ENCODE data around the gene UNC119.

UNC119 gene

DNA sequence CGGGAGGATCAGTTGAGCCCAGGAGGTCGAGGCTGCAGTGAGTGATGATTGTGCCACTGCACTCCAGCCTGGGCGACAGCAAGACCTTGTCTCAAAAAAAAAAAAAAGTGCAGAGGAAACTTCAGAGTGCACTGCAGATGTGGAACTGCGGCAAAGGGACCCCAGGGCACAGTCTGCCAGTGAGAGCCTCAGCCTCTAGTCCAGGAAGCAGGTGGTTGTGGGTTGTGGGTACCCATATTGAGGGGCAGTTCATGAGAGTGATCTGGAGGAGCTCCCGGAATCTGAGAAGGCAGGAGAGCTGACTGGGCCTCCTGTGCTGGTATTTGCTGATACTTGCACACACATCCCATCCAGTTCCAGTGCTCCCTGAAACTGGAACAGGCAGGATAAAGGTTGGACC is 33.2 kb downstream of the UNC119 start:
- peak; percentile 58 for DNase-seq

DNA sequence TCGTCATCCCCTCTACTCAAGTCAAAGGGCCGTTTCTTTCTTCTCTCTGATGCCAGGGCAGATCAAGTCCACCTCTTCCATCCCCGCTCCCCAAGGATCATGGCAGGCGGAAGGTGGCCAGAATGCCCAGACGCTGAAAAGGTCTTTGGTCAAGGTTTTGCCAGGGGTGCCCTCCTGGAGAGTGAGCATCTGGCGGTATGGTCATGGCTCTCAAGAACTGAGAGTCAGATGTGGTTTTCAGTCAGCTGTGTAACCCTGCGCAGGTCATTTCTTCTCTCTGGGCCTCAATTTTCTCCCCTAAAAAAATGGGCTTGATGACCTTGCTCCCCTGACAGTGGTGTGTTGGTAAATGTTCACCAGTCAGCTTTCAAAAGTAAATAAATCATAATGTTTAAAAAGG is 33.8 kb downstream of the UNC119 start:
- DNase-seq, result no peak

DNA sequence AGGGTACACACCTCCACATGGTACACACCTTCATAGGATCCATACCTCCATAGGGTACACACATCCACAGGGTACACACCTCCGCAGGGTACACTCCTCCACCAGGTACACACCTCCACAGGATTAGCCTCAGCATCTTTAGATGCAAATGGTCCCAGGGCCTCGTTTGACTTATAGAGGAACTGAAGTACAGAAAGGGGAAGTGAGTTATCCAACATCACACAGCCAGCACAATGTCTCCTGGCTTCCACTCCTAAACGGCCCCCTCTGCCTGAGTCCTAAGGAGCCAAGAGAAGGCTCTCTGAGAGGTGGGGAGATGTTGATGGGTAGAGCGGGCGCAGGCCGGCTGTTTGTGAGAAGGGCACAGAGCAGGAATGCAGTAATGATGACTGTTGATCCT is 34.3 kb downstream of the UNC119 start:
- DNase-seq, result peak; percentile 4

DNA sequence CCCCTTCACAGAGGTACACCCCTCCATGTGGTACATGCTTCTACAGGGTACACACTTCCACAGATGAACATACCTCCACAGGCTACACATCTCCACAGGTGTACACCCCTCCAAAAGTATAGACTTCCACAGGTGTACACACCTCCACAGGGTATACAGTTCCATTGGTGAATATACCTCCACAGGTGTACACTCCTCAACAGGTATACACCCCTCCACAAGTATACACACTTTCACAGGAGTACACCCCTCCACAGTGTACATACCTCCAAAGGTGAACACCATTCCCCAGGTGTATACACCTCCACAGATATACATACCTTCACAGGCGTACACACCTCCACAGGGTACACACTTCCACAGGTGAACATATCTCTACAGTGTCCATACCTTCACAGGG is 36.9 kb downstream of the UNC119 start:
- DNase-seq, result no peak

DNA sequence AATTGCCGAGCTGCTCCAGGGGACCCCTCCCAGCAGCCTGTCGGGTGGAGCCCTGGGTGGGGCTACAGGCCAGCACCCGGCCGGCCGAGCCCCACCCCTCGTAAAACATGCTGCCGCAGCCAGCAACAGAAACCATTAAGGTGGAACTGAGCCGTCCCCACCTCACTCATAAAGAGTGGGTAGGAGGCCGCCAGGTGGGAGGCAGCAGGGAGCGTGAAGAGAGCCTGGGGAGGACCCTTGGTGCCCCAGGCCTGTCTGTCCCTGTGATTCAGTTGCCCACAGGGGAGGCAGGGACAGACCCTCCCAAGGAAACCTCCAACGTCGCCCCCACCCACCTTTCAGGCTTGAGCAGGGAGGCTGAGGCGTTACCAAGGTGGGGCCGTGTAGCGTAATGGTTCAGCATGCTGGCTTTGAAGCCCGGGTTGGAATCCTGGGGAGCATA is 37.8 kb downstream of the UNC119 start:
- DNase-seq, result no peak

DNA sequence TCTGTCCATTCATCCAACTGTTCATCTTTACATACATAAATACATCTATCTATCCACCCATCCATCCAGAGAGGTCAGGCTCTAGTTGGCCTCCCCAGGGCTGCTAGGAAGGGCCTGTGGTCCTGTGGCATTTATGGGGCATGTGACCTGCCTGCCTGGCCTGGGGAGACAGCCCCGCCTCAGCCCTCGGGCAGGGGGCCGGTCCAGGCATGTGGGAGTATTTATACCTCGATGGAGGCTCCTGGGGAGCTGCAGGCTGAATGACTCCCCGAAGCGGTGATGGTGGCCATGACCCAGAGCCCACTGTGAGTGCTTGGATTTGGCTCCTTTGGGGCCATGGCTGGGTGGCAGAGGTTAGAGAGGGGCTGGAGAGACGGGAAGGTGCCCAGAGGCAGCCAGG is 38.9 kb downstream of the UNC119 start:
- DNase-seq, result no peak

DNA sequence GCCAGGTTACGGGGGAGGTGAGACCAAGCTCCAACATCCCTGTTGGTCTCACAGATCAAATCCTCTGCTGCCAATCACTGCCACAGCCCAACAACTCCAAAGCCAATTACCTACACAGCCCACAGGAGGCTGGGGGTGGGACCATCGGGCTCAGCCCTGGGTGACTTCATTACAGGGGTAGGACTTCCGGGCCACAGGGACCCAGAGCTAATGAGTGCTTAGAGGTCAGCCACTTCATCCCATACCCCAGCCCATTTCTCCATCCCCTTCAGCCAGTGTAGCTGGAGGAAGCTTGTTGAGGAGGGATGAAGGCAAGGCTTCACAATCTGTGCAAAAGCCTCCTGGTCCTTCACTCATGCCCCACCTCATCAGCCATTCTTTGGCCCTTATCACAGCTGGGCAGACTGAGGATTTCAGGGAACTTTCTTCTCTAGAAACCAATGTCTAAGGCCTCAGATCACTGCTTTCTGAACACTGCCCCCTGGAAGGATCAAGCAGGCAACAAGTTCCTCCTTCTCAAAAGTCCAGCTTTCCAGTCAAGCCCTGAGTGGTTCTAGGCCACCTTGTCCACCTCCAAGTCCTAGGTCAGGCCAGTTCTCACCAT is 40.5 kb downstream of the UNC119 start:
- no peak for DNase-seq

DNA sequence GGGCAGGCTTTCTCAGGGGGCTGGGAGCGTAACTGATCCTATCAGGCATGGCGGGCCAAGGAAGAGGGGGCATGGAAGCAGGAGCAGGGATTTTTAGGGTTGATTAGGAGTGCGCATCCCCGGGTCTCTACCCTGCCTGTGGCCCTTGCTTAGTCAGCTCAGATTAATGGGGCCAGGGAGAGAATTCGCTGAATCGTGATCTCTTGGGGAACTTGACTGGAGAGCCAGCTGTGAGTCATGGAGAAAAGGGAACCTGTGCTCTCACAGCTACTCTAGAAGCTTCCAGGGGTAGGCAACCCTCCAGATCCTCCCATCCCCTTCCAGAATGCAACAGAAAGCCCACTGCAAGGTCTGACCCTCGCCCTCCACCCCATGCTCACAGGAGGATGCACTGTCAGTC is 42.6 kb downstream of the UNC119 start:
- no peak for DNase-seq

DNA sequence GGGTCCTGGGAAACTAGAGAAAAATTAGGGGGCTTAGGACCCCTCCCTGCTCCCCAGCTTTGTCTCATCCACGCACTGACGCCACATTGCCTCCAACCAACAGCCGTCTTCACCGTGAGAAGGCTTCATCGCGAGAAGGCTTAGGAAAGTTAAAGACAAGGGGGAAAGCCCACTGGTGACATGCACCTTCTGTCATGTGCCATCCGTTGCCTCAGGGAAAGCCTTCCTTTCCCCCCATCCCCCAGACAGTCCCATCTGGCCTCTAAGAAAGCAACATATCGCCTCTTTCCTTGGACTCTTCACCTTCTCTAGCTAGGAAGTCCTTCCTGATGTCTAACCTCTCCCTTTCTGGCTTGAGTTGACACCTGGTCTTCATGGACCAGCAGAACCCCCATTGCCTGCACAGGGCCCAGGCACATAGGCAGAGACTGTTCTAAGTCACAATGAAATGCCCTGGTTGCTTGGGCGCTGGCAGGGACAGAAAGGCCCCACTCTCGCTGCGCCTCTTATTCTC is 44.2 kb downstream of the UNC119 start:
- no peak for DNase-seq

DNA sequence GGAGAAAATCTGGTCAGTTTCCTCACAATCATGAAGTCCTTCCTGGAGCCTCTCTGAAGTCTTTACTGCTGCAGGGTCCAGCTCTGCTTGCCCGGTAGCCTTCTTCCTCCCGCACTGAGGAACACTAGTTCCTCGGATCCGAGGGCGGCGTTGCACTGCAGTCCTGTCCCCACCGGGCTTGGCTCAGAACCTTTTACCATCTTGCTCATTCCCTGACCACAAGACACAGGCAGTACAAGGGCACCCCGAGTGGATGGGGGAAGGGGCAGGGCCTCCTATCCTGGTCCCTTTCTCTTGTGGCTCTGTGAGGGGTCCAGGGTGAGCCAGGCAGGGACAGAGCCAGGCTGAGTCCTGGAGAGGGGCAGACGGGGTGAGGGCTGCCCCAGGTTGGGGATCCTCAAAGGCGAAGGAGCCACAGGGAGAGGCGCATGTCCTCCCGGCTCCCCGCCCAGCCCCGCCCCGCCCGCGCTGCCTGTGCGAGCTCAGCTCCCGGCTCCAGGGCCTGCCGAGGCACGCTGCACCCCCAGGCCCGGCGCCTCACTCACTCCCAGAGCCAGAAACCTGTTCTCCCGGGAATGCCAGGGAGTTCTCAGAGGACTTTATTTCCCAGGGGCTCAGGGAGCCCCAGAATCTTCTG is 44.7 kb downstream of the UNC119 start:
- no peak for DNase-seq

DNA sequence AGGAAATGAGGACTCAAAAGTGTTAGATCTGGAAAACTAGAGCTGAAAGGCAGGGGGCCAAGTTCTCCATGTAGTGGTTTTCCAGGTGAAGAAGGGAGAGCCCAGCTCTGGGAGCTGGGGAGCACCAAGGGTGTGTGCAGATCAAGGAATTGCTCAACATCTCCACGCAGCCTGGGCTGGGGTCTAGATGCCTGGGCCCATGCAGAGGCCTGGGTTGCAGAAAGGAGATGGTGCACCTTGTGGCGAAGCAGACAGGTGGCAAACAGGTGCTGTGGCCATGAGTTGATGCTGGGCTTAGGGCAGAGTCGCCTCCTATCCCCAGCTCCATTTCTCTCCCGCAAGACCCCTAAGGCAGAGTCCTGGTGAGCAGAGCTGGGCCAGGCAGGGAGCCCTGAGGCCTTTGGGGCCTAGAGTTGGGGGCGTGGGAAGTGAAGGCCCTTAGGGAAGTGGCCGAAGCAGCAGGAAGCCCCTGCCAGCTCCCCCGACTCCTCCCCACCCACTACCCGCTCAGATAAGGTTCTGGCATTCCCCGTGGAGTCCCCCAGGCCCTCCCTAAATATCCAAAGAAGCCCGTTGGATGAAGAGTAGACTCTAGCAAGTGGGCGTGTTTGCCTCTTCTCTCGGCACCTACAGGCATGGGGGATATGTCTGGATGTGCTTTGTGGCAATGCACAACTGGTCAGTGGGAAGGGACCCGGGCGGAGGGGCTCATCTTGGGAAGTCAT is 45.5 kb downstream of the UNC119 start:
- DNase-seq, result no peak

DNA sequence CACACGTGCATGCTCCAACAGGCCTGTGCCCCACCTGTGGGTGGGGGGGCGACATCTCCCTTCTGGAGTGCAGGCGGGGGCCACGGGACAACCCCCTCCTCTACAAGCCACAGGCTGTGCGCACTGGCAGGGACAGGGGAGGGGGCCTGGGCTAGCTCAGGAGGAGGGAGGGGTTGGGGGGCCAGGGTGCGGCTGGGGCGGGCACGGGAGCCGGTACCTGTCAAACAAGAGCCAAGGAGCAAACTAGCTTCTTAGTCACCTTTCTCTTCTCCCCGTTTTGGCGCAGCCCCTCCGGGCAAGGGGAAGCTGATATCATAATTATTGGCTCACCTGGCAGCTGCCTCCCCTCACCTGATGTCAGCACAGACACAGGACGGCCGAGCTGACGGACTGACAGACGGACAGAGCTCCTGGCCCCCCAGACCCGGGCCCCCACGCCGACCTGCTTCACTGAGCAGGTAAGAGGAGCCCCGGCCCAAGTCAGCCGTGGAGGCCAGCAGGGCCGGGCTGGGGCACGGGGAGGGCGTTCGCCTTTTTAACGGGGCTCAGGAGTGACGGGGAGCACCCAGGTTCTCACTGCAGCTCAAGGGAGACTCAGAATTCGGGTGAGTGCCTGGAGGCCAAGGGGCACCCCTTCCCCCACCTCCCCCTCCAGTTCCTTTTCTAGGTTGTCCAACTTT is 46.3 kb downstream of the UNC119 start, which contains the start of gene FOXN1:
TSS of gene FOXN1 (plus strand) at position 363 of the 680 bp plus-strand sequence. CDS start 17,622 bp downstream, outside the sequence.
- DNase-seq, result no peak

DNA sequence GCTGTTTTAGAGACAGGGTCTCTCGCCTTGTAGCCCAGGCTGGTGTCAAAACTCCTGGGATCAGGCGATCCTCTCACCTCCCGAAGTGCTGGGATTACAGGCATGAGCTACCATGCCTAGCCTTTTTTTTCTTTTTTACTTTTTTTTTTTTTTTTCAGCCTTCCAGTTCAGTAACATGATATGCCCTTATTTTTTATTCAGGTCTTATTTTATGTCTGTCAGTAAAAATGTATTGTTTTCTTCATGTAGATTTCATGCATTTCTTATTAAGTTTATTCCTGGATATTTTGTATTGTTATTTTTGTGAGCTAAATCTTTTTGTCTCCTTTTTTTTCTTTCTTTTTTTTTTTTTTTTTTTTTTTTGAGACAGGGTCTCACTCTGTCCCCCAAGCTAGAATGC is 49.0 kb downstream of the UNC119 start:
- DNase-seq, result no peak

DNA sequence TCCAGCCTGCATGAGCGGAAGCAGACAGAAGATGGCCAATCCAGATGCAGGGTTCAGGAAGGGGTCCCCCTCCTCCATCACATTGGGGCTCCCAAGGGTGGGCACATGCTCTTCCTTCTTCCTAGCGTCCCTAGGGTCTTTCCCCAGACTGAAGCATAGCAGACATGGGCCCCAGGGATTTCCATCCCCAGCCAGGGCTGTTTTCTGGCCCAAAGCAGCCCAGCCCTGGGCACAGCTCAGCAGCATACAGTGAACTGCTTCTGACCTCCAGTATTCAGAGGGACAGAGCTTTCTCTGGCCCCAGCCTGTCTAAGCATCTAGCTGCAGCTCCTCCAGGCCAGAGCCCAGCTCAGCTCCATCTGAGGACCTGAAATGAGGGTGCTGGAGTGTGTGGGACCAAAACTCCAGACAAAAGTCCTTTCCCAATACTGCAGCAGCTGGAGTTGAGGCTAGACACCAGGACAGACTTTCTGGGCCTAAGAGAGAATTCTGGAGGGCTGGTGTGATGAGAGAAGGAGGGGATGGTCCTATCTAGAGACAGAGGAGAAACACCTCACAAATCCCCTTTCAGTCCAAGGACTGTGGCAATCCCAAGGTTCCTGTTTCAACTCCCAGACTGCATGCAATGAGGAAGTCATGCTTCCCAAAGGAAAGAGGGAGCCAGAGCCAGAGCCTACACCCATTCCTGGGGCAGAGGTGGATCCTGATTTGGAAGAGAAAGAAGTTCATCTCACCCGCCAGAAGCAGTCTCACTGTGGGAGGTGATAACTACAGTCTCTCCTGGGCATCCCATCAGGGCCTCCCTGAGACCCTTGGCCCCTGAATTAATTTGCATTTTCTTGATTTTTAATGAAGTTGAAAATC is 50.8 kb downstream of the UNC119 start:
- no peak for DNase-seq

DNA sequence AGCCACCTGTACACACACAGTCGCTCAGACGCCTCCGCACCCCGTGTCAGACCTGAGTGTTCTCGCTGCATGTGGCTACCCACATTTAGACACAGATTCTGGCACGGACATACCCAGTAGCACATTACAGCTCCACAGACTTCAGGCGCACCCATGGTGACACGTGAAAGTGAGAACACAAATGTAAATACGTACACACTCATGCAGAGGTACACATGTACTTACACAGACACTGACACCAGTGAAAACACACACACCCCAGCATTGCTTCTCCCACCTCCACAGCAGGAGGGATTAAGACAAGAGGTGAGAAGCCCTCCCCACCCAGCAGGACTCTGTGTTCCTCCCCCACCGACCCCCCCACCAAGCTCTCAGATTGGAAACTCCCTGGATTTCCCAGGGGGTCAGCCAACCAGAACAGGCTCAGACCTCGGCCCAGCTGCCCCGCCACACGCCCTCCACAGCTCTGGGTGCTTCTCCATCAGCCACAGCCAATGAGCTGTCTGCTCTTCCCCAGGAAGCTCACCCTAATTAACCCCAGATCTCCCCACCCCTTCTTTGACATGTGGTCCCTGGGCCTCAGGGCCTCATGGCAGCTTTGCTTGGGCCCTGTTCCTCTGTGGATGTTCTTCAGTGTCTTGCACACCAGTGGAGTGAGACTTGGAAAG is 51.6 kb downstream of the UNC119 start:
- no peak for DNase-seq

DNA sequence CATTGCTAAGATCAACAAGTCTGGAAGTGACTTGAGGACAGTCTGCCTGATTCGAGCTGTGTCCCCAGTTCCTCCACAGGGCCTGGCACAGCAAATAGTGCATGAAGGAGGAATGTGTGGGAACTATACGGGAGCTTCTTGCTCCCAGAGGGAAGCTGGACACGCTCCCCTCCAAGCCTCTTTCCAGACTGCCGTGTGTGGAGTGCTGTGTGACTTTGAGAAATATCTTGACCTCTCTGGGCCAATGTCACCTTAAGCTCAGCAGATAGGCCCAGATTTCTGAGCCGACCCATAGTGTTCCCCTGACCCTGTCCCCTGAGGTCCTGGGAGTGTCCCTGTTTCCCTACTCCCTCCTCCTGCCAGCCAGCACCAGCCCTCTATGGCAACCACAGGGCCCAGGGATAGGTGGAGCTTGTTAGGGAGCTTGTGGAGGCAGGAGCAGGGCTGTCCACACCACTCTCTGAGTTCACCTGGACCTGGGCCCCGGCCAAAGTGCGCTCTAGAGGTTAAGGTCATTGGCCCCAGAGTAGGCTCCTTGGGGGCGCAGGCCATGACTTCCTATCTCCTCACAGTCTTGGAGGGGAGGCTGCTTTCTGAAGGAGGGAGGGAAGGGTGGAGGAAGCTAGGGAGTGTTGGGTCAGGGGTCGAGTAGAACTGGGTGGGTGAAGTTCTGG is 52.6 kb downstream of the UNC119 start:
- no peak for DNase-seq

DNA sequence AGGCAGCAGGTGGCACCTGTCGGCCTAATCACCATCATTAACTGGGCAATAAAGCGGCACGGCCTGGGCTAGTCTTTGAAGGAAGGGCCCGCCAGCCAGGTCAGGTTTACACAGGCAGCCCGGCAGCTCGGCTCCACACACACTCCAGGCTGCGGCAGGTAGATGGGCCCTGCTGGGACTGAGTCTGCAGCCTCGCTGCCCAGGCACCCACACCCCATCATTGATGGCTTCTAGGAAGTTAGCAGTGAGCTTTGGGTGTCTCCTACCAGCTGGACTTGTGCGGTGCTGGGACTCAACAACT is 53.1 kb downstream of the UNC119 start:
- no peak for DNase-seq

DNA sequence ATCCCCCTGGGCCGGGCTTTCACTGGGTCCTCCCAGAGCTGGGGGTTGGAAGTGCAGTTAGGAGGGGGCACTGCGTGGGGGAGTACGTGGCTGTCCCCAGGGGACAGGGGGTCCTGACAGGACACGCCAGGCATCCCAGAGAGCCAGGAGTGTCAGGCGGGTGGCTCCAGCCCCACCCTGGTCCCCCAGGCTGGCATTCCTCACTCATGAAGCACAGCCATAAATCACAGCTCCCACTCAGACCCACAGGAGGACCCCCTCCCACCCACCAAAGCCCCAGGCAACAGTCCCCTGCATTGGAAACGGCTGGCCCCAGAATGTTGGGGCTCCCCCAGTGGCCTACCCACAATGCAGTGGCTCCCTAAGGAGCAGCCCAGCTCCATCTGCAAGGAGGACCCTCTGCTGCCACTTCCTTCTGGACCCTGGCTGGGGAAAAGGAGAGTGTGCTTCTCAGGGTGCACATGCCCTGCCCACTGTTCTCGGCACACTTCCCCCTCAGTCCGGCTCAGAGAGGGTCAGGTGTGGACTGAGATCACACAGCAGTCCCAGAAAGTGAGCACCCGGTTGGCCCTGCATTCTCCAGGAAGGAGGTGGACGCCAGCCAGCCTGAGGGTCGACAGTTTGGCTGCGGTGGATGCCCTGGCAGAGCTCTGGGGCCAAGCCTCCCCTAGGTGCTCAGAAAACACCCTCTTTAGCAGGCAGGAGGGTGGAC is 53.6 kb downstream of the UNC119 start:
- DNase-seq, result no peak

DNA sequence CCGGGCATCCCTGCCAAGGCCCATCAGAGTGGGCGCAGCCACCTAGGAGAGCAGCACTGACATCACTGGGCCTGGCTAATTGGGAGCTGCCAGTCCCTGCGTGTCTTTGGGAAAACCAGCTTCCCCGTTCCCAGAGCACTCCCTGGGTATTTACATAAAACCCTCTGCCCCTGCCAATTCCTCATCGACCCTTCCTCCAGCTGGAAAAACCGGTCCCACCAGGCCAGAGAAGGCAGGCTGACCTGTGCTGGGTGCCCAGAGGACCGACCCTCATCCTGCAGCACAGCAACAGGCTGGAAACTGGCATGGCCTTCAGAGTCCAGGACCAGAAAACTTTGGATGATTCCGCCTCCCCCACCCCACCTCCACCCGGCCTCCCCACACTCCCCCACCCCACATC is 54.5 kb downstream of the UNC119 start:
- DNase-seq, result no peak

Measured in KG1 (cell line).